Ascending aorta (tissue), 2 donors: ENCODE data around the gene SQOR. TPM values are rescaled to one million over a fixed set of nuclear protein-coding genes. Genes with fewer than 3 reads are reported as not detected.

ENCODE experiments used
- DNase-seq, 2 donors: peaks; one replicate each; pipeline ENCODE4 v3.0.0-alpha.2; 2019; ENCODE audit warnings: low spot score in 2 of 2
- H3K27ac ChIP-seq, 2 donors: fragments of 200-600 bp; sonication (generic); one replicate each; pipeline ENCODE4 v1.5.1; 2016 to 2017; ENCODE audit warnings: mild to moderate bottlenecking in 1 of 2
- H3K27me3 ChIP-seq: fragments of 200-600 bp; sonication (generic); one replicate; pipeline ENCODE4 v1.5.1; 2017
- H3K36me3 ChIP-seq, 2 donors: fragments of 200-600 bp; sonication (generic); one replicate each; pipeline ENCODE4 v1.5.1; 2016
- H3K4me1 ChIP-seq, 2 donors: fragments of 200-600 bp; sonication (generic); one replicate each; pipeline ENCODE4 v1.5.1; 2016 to 2017; ENCODE audit warnings: mild to moderate bottlenecking in 1 of 2
- H3K4me3 ChIP-seq, 2 donors: fragments of 200-600 bp; sonication (generic); one replicate each; pipeline ENCODE4 v1.5.1; 2016 to 2017; ENCODE audit warnings: mild to moderate bottlenecking in 1 of 2
- H3K9me3 ChIP-seq, 2 donors: fragments of 200-600 bp; sonication (generic); one replicate each; pipeline ENCODE4 v1.5.1; 2016
- intact Hi-C: fragments of 100-400 bp; cut with DNase I; formaldehyde crosslinking; loops from one replicate; pipeline ENCODE4 v1.15.1; 2023
- total RNA-seq: library from RNA; depleted of rRNA; stranded (reverse); fragments of >200 nt; gene quantifications from one replicate; pipeline ENCODE4 v1.1.0, GENCODE V29; 2016
- TF ChIP-seq, protein P1 (sequence below), 3 experiments: fragments of 200-600 bp in 2 of 3; fragments of 450-650 bp in 1 of 3; sonication (generic) in 2 of 3; IDR thresholded peaks; one replicate each; pipeline ENCODE4 v1.5.1; 2016 to 2019; ENCODE audit warnings: antibody characterized with exemption in 3 of 3, mild to moderate bottlenecking in 1 of 3, moderate library complexity in 1 of 3

The SQOR gene
- total RNA-seq, 1 donor from 2014 or later: 61.4 TPM

GRCh38 chr15:45728641-45729040 is 93.8 kb downstream of the SQOR start:
- no peaks in the 10 kb centered on the region for H3K27me3 ChIP-seq
- no peaks in the 10 kb centered on the region for H3K4me1 ChIP-seq
- H3K4me3 ChIP-seq: no peak overlapping the region
- no peak overlapping the region for H3K27ac ChIP-seq
- no peak for DNase-seq
- no peaks in the 10 kb centered on the region for H3K36me3 ChIP-seq
- no peaks in the 10 kb centered on the region for H3K9me3 ChIP-seq
- intact Hi-C loops: no loop called here
- TF ChIP-seq, protein P1, sequence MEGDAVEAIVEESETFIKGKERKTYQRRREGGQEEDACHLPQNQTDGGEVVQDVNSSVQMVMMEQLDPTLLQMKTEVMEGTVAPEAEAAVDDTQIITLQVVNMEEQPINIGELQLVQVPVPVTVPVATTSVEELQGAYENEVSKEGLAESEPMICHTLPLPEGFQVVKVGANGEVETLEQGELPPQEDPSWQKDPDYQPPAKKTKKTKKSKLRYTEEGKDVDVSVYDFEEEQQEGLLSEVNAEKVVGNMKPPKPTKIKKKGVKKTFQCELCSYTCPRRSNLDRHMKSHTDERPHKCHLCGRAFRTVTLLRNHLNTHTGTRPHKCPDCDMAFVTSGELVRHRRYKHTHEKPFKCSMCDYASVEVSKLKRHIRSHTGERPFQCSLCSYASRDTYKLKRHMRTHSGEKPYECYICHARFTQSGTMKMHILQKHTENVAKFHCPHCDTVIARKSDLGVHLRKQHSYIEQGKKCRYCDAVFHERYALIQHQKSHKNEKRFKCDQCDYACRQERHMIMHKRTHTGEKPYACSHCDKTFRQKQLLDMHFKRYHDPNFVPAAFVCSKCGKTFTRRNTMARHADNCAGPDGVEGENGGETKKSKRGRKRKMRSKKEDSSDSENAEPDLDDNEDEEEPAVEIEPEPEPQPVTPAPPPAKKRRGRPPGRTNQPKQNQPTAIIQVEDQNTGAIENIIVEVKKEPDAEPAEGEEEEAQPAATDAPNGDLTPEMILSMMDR (IDR thresholded peaks at IDR 0.05): no peak

GRCh38 chr15:45729141-45729540 is 94.3 kb downstream of the SQOR start:
- no peak overlapping the region for H3K4me3 ChIP-seq
- no peaks in the 10 kb centered on the region for H3K36me3 ChIP-seq
- H3K4me1 ChIP-seq: no peaks in the 10 kb centered on the region
- H3K9me3 ChIP-seq: no peaks in the 10 kb centered on the region
- H3K27me3 ChIP-seq: no peaks in the 10 kb centered on the region
- no peak for DNase-seq
- intact Hi-C loops: no loop called here
- no peak overlapping the region for H3K27ac ChIP-seq
- TF ChIP-seq, protein P1 (IDR thresholded peaks at IDR 0.05): no peak

- H3K4me3 ChIP-seq: no peak overlapping the region
- no peaks in the 10 kb centered on the region for H3K4me1 ChIP-seq
- no peaks in the 10 kb centered on the region for H3K9me3 ChIP-seq
- H3K27ac ChIP-seq: no peak overlapping the region
- no peaks in the 10 kb centered on the region for H3K27me3 ChIP-seq
- intact Hi-C loops: no loop called here
- no peaks in the 10 kb centered on the region for H3K36me3 ChIP-seq
- no peak for DNase-seq
- TF ChIP-seq, protein P1 (IDR thresholded peaks at IDR 0.05): no peak
These were observed 96.5 kb downstream of the SQOR start for GRCh38 chr15:45731343-45731742.

- Histone ChIP-seq H3K36me3 (no peaks in the 10 kb centered on the region), H3K9me3 (no peaks in the 10 kb centered on the region), H3K27me3 (no peaks in the 10 kb centered on the region), H3K27ac (peak overlapping the region; percentile 7 to 31), H3K4me1 (no peaks in the 10 kb centered on the region), H3K4me3 (no peak overlapping the region)
- intact Hi-C loops: no loop called here
- TF ChIP-seq, protein P1 (IDR thresholded peaks at IDR 0.05): no peak
- no peak for DNase-seq
These were observed 97.8 kb downstream of the SQOR start for GRCh38 chr15:45732662-45733061.

GRCh38 chr15:45734260-45734711 is 99.5 kb downstream of the SQOR start:
- TF ChIP-seq, protein P1 (IDR thresholded peaks at IDR 0.05): no peak
- H3K4me3 ChIP-seq: no peak overlapping the region
- H3K9me3 ChIP-seq: no peaks in the 10 kb centered on the region
- H3K27ac ChIP-seq: no peak overlapping the region
- intact Hi-C loops: no loop called here
- no peaks in the 10 kb centered on the region for H3K4me1 ChIP-seq
- no peaks in the 10 kb centered on the region for H3K27me3 ChIP-seq
- no peak for DNase-seq
- no peaks in the 10 kb centered on the region for H3K36me3 ChIP-seq

Other genes with a start within 250 kb of the SQOR start
- 3.4 TPM for gene SLC30A4, start 112.3 kb upstream of the SQOR start, total RNA-seq
- 15.4 TPM for gene BLOC1S6, start 47.6 kb upstream of the SQOR start, total RNA-seq